ENCODE measurements around the gene DHX29. TPM values are rescaled to one million over a fixed set of nuclear protein-coding genes. Genes with fewer than 3 reads are reported as not detected.
A peak's percentile ranks its signal among the peaks of the same experiment; 100 is the strongest.

The DHX29 gene
- total RNA-seq, 1 experiment from 2014 or later = 30.3 TPM

GRCh38 chr5:55226027-55226933 is 81.2 kb downstream of the DHX29 start:
- peaks cover 98% of the 10 kb centered on the region for H3K27me3 Mint-ChIP-seq (ENCODE audit: low read depth)
- Histone ChIP-seq H3K14ac (ENCODE audit: insufficient read depth, low read length) (no peak overlapping the region), H2BK20ac (ENCODE audit: low read depth, low read length, poor library complexity, severe bottlenecking) (no peak overlapping the region), H3K4me1 (ENCODE audit: insufficient read depth, low read length) (no peaks in the 10 kb centered on the region), H2BK15ac (ENCODE audit: low read depth, low read length) (no peak overlapping the region), H3K4ac (ENCODE audit: low read depth, low read length) (no peak overlapping the region), H3K27me3 (ENCODE audit: insufficient read depth, low read length) (peaks cover 89% of the 10 kb centered on the region), H3K79me1 (ENCODE audit: insufficient read depth, low read depth, low read length, poor library complexity, severe bottlenecking) (no peaks in the 10 kb centered on the region), H3K4me2 (ENCODE audit: insufficient read depth, insufficient read length, low read length) (peak overlapping the region; percentile 60), H4K91ac (ENCODE audit: insufficient read length, low read depth, low read length) (no peak overlapping the region), H2AK5ac (ENCODE audit: insufficient read length, low read length) (no peak overlapping the region), H3K9ac (ENCODE audit: extremely low read depth, insufficient read length, low read length) (no peak overlapping the region), H2BK12ac (ENCODE audit: insufficient read length, low read depth, low read length) (no peak overlapping the region), H4K5ac (ENCODE audit: insufficient read length, low read depth, low read length) (no peak overlapping the region), H3K27ac (ENCODE audit: insufficient read length, low read depth, low read length) (no peak overlapping the region), H3K79me2 (ENCODE audit: insufficient read depth, low read length) (no peaks in the 10 kb centered on the region), H4K20me1 (ENCODE audit: control insufficient read depth, insufficient read depth, insufficient read length) (peaks cover 4% of the 10 kb centered on the region), H3K9me3 (ENCODE audit: control insufficient read depth, low read depth, low read length) (no peaks in the 10 kb centered on the region), H3K23me2 (ENCODE audit: insufficient read length, low read depth, low read length, poor library complexity, severe bottlenecking) (peaks cover 8% of the 10 kb centered on the region), H4K8ac (replicated peaks; ENCODE audit: insufficient read length, low read depth, low read length) (no peak overlapping the region), H3K56ac (ENCODE audit: insufficient read length, low read depth, low read length) (no peak overlapping the region), H3K23ac (ENCODE audit: insufficient read length, low read depth, low read length) (no peak overlapping the region), H3K18ac (ENCODE audit: insufficient read length, low read depth, low read length) (no peak overlapping the region), H2AFZ (ENCODE audit: low read length) (no peak overlapping the region), H2BK120ac (ENCODE audit: low read depth, low read length, poor library complexity, severe bottlenecking) (no peak overlapping the region), H3T11ph (ENCODE audit: low read length) (no peak overlapping the region), H2BK5ac (ENCODE audit: insufficient read length, low read length) (no peak overlapping the region)
- peaks cover 19 to 27% of the 10 kb centered on the region in 2 experiments for H3K4me1 Mint-ChIP-seq
- TF ChIP-seq, protein P1, sequence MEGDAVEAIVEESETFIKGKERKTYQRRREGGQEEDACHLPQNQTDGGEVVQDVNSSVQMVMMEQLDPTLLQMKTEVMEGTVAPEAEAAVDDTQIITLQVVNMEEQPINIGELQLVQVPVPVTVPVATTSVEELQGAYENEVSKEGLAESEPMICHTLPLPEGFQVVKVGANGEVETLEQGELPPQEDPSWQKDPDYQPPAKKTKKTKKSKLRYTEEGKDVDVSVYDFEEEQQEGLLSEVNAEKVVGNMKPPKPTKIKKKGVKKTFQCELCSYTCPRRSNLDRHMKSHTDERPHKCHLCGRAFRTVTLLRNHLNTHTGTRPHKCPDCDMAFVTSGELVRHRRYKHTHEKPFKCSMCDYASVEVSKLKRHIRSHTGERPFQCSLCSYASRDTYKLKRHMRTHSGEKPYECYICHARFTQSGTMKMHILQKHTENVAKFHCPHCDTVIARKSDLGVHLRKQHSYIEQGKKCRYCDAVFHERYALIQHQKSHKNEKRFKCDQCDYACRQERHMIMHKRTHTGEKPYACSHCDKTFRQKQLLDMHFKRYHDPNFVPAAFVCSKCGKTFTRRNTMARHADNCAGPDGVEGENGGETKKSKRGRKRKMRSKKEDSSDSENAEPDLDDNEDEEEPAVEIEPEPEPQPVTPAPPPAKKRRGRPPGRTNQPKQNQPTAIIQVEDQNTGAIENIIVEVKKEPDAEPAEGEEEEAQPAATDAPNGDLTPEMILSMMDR (conservative IDR thresholded peaks at IDR 0.05) = peak; percentile 93
- DNase-seq = peak; percentile 87
- H3K36me3 Mint-ChIP-seq (ENCODE audit: insufficient read depth in 1 of 3, low read depth in 3 of 3) = no peaks in the 10 kb centered on the region; a peak in 1 of 7 replicates
- no CpG with 5 or more reads among the region's 54 CpGs for WGBS (ENCODE audit: extremely low coverage, insufficient read length, low lambda C conversion rate)
- H3K9me3 Mint-ChIP-seq = peaks cover 3 to 6% of the 10 kb centered on the region in 2 experiments
- peak overlapping the region; percentile 40 to 68 for H3K4me3 Mint-ChIP-seq
- H3K27ac Mint-ChIP-seq = no peak overlapping the region

Data from H9 (cell line).